Mucosa of rectum (tissue), 2 donors: Measurements from ENCODE around the gene ACTG1.

Source experiments
- H3K27ac ChIP-seq, 2 donors: one replicate each; pipeline ENCODE4 v1.7.0; 2013; ENCODE audit warnings: inconsistent platforms in 2 of 2, low read depth in 2 of 2, low read length in 2 of 2
- H3K27me3 ChIP-seq, 2 donors: one replicate each; pipeline ENCODE4 v1.7.0; 2013; ENCODE audit warnings: low read length in 2 of 2; ENCODE audit not compliant: control insufficient read depth in 2 of 2, insufficient read depth in 2 of 2
- H3K36me3 ChIP-seq, 2 donors: one replicate each; pipeline ENCODE4 v1.7.0; 2013; ENCODE audit warnings: low read length in 2 of 2; ENCODE audit not compliant: control insufficient read depth in 2 of 2, insufficient read depth in 2 of 2
- H3K4me1 ChIP-seq, 2 donors: one replicate each; pipeline ENCODE4 v1.7.0; 2013; ENCODE audit warnings: low read length in 2 of 2, mild to moderate bottlenecking in 1 of 2; ENCODE audit not compliant: control insufficient read depth in 2 of 2, insufficient read depth in 2 of 2
- H3K4me3 ChIP-seq, 2 donors: one replicate each; pipeline ENCODE4 v1.7.0; 2013; ENCODE audit warnings: low read length in 2 of 2
- H3K9ac ChIP-seq, 2 donors: one replicate each; pipeline ENCODE4 v1.7.0; 2013; ENCODE audit warnings: low read length in 2 of 2, low read depth in 1 of 2, mild to moderate bottlenecking in 1 of 2
- H3K9me3 ChIP-seq, 2 donors: one replicate each; pipeline ENCODE4 v1.7.0; 2013; ENCODE audit warnings: low read length in 2 of 2; ENCODE audit not compliant: control insufficient read depth in 2 of 2
- donor health status: healthy.
- donor health status: Normal muscosa, but diverticular disease.

The ACTG1 gene

DNA sequence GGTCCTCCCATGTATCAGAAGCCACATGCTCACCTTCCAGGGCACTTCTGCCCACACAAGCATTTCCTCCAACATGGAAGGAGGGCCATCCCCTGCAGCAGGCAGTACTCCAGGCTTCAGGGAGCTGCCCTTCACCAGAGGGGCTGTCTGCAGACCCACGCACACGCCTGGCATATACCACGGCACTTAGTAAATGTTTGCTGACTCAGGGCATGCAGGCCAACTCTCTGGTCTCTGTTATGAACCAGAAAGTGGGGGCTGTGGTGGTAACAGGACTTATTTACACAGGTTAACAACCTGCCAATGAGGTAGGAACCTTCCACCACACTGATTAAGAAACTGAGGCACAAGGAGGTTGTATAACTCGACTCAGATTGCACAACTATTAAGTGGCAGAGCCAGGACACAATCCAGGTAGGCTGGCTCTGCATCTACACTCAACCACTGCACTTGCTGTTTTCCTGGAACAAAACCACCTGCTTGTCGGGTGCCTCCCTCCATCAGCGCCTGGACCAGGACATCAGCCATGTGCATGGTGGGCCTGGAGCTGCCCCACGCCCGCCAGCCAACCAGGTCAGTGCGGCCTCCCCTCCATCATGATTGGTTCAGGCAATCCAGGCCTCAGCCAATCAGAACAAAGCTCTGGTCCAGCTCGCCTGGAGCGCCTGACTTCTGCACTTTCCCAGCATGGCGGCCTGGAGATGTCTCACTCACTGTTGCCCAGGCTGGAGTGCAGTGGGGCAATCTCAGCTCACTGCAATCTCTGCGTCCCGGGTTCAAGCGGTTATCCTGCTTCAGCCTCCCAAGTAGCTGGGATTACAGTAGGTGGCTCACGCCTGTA lies 19.2 kb downstream of the ACTG1 start:
- H3K4me3 ChIP-seq, result no peak overlapping the region
- no peak overlapping the region for H3K27ac ChIP-seq
- peaks cover 4 to 6% of the 10 kb centered on the region in 2 donors for H3K4me1 ChIP-seq
- no peak overlapping the region for H3K9ac ChIP-seq
- no peaks in the 10 kb centered on the region for H3K9me3 ChIP-seq
- no peaks in the 10 kb centered on the region for H3K36me3 ChIP-seq
- H3K27me3 ChIP-seq, result peaks cover 0 to 2% of the 10 kb centered on the region in 2 donors

DNA sequence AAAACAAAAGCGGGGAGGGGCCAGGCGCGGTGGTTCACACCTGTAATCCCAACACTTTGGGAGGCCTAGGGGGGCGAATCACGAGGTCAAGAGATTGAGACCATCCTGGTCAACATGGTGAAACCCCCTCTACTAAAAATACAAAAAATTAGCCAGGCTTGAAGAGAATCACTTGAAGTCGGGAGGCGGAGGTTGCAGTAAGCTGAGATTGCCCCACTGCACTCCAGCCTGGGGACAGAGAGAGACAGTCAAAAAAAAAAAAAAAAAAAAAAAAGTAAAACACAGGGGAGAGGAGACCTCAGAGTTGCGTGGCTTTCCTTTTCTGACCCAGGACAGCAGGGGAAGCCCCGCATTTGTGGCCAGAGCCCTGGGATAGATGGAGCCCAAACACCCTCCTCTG lies 19.9 kb downstream of the ACTG1 start:
- Histone ChIP-seq H3K9me3 (no peaks in the 10 kb centered on the region), H3K27ac (no peak overlapping the region), H3K36me3 (no peaks in the 10 kb centered on the region), H3K9ac (no peak overlapping the region), H3K4me3 (no peak overlapping the region), H3K4me1 (peaks cover 5 to 7% of the 10 kb centered on the region in 2 donors), H3K27me3 (peaks cover 0 to 2% of the 10 kb centered on the region in 2 donors)

DNA sequence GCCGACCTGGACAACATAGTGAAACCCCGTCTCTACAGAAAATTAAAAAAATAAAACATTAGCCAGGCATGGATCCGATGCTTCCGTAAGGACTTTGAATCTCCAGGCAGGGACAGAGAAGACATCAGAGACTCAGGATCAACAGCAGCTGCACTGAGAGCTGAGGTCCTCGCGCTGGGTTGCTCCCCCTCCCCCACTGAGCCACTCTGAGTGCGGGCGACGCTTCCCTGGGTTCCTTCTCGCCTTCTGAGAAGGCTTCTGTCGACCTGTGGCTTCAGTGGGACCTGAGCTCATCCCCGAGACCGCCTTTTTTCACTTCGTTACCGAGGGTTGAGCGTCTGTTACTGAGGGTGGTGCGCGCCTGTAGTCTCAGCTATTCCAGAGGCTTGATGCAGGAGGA lies 20.4 kb downstream of the ACTG1 start:
- Histone ChIP-seq H3K27me3 (peaks cover 0 to 2% of the 10 kb centered on the region in 2 donors), H3K36me3 (no peaks in the 10 kb centered on the region), H3K9me3 (no peaks in the 10 kb centered on the region), H3K9ac (no peak overlapping the region), H3K27ac (no peak overlapping the region), H3K4me3 (no peak overlapping the region), H3K4me1 (peaks cover 10% of the 10 kb centered on the region in 2 donors)

DNA sequence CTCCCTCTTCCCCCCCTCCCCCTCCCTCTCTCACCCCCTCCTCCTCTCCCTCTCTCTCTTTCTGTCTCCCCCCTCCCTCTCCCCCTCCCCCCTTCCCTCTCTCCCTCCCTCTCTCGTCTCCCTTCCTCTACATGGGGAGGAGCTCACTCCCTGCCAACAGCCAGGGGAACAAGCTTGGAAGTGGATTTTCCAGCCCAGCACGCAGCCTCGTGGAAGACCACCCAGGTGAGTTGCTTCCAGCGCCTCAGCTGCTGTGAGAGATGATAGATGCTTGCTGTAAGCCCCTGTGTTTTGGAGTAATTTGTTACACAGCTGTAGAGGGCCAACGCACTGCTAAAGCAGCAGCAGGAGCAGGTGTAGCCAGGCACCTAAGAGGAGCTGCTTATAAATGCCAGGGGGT lies 20.8 kb downstream of the ACTG1 start:
- no peaks in the 10 kb centered on the region for H3K9me3 ChIP-seq
- H3K36me3 ChIP-seq, result no peaks in the 10 kb centered on the region
- no peak overlapping the region for H3K27ac ChIP-seq

DNA sequence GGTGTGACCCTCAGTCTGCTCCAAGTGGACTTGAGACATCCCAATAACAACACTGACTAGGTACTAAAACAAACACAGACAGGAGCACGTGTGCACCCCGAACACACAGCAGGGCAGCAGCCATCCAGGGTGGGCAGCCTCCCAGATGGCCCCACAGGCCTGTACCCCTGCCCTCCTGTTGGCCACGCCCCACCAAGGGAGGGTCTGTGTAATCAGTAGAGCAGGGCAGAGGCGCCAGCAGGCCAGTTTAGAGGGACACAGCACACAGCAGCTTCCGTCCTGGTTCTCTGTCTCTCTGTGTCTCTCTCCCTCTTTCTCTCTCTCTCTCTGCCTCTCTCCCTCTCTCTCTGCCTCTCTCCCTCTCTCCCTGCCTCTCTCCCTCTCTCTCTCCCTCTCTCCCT lies 21.4 kb downstream of the ACTG1 start:
- Histone ChIP-seq H3K36me3 (no peaks in the 10 kb centered on the region), H3K27ac (no peak overlapping the region), H3K4me1 (peaks cover 10% of the 10 kb centered on the region in 2 donors), H3K9ac (no peak overlapping the region), H3K4me3 (no peak overlapping the region), H3K27me3 (peaks cover 0 to 2% of the 10 kb centered on the region in 2 donors), H3K9me3 (no peaks in the 10 kb centered on the region)

More for the DNA sequence above, 20.8 kb downstream of the ACTG1 start:
- Histone ChIP-seq H3K27me3 (peaks cover 0 to 2% of the 10 kb centered on the region in 2 donors), H3K4me3 (no peak overlapping the region), H3K9ac (no peak overlapping the region), H3K4me1 (peaks cover 10% of the 10 kb centered on the region in 2 donors)

DNA sequence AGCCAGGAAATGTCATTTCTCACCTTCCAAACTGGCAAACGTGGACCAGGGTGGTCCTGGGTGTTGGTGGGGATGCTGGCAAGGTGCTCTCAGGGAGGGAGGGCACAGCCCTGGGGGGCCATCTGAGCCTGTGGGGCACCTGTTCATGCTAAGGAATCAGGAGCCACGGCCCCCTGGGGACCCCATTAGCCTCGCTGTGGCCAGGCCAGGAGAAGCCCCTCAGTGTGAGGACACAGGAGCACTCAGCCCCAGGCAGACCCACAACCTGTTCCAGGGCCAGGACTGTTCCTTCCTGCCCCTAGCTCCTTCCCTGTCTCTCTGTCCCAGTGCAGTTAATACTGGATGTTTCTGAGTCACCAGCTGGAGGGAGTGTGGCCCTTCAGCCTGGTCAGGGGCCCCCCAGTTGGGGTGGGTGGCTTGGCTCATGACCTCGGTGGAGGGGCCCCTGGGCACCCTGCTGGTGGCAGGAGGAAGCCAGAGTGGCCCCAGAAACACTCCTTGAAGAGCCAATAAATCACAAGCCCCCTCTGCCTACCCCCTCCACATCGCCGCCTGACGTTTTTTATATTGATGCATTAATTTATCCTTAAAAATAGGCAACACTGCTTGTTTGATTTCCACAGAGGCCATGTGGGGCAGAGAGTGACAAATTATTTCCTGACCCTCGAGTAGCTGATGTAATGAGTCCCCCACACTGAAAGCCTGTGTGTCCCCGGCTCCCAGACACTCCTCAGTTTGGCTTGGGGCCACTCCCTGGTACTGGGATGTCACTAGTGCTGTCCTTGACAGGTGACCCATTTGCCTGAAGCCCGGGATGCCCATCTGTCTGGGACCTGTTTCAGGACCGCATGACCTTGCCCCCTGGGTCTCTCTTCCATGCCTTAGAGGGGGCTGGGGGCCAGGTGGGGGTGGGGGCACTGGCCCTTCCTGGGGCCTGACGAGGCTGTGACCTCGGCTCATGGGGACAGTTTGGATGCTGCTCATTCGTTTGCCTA lies 22.3 kb downstream of the ACTG1 start:
- Histone ChIP-seq H3K36me3 (no peaks in the 10 kb centered on the region), H3K4me3 (no peak overlapping the region), H3K27ac (no peak overlapping the region), H3K27me3 (peaks cover 0 to 2% of the 10 kb centered on the region in 2 donors), H3K9me3 (no peaks in the 10 kb centered on the region), H3K4me1 (peaks cover 10% of the 10 kb centered on the region in 2 donors), H3K9ac (no peak overlapping the region)

DNA sequence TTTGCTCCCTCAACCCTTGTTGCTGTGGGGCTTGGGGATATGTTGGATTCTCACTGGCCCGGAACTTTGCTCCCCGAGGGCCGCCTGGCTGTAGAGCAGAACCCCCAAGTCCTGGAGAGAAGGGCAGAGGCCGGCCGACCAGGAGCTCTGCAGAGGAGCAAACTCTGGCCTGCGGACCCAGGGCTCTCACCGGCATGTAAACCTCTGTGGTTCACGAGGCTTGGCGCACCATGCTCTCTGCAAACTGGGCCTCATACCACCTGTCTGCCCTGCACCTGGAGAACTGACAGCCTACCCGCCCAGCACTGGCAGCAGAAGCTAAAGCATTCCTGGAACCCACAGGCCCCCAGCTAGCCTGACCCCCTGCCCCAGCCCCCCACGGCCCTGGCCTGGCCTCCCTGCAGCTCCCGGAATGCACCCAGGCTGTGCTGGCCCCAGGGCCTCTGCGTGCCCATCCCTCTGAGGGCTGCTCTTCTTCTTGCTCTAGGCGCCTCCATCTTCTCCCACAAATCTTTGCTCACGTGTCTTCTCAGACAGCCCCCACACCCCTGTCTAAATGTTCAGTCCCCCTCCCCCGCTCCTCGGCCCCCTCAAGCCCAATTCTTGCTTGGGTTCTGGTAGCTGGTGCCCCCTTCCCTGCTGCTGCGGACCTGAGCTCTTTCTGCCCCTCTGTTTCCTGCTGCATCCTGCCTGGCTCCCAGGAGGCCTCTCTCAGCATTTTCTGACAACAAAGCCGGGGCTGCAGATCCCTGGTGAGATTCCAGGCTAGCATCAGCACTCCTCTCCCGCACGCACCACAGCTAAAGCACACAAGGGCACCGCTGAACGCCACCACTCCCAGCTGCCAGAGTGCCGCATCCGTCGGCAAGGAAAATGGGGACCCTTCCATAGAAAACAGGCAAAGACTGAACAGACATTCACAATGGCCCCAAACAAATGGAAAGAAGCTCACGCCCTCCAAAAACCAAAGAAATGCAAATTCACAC lies 23.3 kb downstream of the ACTG1 start:
- Histone ChIP-seq H3K4me1 (peaks cover 10 to 16% of the 10 kb centered on the region in 2 donors), H3K36me3 (no peaks in the 10 kb centered on the region), H3K27ac (no peak overlapping the region), H3K9ac (no peak overlapping the region), H3K27me3 (no peaks in the 10 kb centered on the region), H3K9me3 (no peaks in the 10 kb centered on the region), H3K4me3 (no peak overlapping the region)

DNA sequence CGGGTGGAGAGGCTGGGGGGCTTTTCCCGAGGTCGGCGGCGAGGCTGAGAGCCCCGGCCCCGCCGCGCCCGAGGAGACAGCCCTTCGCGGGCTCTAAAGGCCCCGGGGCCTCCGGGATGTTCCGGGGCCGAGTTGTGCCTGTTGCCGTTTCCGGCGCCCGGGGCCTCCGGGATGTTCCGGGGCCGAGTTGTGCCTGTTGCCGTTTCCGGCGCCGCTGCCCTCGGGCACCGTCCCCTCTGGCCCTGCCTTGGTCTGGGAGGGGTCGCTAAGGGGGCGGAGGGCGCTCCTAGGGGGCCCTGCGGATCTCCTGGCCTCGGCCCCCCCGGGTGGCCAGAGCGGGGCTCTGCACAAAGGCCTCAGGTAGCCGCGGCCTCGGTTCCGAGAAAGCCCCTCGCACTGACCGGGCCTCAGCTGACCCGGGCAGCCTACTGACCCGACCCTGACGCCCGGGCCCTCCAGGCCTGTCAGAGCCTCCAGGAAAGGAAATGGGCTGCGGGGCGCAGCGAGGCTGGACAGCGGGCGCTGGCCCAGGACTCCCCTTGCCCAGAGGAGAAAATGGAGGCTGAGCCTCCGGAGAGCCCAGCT lies 24.2 kb downstream of the ACTG1 start:
- Histone ChIP-seq H3K4me3 (peak overlapping the region; percentile 65 to 70), H3K36me3 (no peaks in the 10 kb centered on the region), H3K27ac (peak overlapping the region; percentile 83 to 87), H3K9me3 (no peaks in the 10 kb centered on the region), H3K4me1 (peaks cover 18 to 25% of the 10 kb centered on the region in 2 donors), H3K27me3 (no peaks in the 10 kb centered on the region), H3K9ac (peak overlapping the region; percentile 65 to 97)
